ENCODE measurements around the gene CYP26B1.

Gene CYP26B1

GRCh38 chr2:72175636-72176035 is 28.0 kb upstream of the CYP26B1 start:
- Histone ChIP-seq H3K27ac (no peak overlapping the region), H3K4me3 (no peak overlapping the region), H3K27me3 (no peaks in the 10 kb centered on the region), H3K9me3 (no peaks in the 10 kb centered on the region), H3K4me1 (no peaks in the 10 kb centered on the region), H3K36me3 (peaks cover 25 to 37% (median 33%) of the 10 kb centered on the region in 3 donors)
- no peak for DNase-seq
- TF ChIP-seq, protein P1, sequence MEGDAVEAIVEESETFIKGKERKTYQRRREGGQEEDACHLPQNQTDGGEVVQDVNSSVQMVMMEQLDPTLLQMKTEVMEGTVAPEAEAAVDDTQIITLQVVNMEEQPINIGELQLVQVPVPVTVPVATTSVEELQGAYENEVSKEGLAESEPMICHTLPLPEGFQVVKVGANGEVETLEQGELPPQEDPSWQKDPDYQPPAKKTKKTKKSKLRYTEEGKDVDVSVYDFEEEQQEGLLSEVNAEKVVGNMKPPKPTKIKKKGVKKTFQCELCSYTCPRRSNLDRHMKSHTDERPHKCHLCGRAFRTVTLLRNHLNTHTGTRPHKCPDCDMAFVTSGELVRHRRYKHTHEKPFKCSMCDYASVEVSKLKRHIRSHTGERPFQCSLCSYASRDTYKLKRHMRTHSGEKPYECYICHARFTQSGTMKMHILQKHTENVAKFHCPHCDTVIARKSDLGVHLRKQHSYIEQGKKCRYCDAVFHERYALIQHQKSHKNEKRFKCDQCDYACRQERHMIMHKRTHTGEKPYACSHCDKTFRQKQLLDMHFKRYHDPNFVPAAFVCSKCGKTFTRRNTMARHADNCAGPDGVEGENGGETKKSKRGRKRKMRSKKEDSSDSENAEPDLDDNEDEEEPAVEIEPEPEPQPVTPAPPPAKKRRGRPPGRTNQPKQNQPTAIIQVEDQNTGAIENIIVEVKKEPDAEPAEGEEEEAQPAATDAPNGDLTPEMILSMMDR (IDR thresholded peaks at IDR 0.05): no peak
- intact Hi-C loops (cut with DNase I; ENCODE audit: low total_unique reads): no loop called here

GRCh38 chr2:72173640-72174321 is 26.1 kb upstream of the CYP26B1 start:
- Histone ChIP-seq H3K9me3 (no peaks in the 10 kb centered on the region), H3K27ac (no peak overlapping the region), H3K36me3 (peaks cover 20 to 29% (median 21%) of the 10 kb centered on the region in 3 donors), H3K4me3 (no peak overlapping the region), H3K4me1 (no peaks in the 10 kb centered on the region), H3K27me3 (no peaks in the 10 kb centered on the region)
- no peak for DNase-seq
- TF ChIP-seq, protein P1 (IDR thresholded peaks at IDR 0.05): no peak
- intact Hi-C loops (cut with DNase I; ENCODE audit: low total_unique reads): no loop called here

DNA sequence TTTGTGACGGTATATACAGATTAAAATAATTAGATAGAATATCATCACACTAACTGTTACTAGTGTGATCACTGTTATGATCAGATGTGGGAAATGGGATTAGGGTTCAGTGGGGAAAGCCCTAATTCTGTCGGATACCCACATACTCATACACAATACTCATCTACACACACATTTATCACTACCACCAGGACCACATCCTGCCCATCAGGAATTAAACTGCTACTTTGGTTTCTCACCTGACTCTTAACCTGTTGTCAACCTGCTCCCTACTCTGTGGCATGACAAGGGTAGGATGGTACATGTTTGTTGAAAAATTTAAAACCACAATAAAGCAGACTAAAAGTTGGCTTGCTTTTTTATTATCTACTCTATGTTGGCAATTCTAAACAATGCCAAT is 24.8 kb upstream of the CYP26B1 start:
- no peak overlapping the region for H3K27ac ChIP-seq
- no peak for DNase-seq
- H3K27me3 ChIP-seq: no peaks in the 10 kb centered on the region
- intact Hi-C loops (cut with DNase I; ENCODE audit: low total_unique reads): no loop called here
- TF ChIP-seq, protein P1 (IDR thresholded peaks at IDR 0.05): no peak
- H3K4me3 ChIP-seq: no peak overlapping the region
- H3K4me1 ChIP-seq: no peaks in the 10 kb centered on the region
- no peaks in the 10 kb centered on the region for H3K9me3 ChIP-seq
- peaks cover 7 to 16% (median 12%) of the 10 kb centered on the region in 3 donors for H3K36me3 ChIP-seq

GRCh38 chr2:72166279-72166678 is 18.6 kb upstream of the CYP26B1 start:
- DNase-seq: no peak
- H3K27me3 ChIP-seq: peaks cover 0 to 4% of the 10 kb centered on the region in 2 donors
- TF ChIP-seq, protein P1 (IDR thresholded peaks at IDR 0.05): no peak
- no peak overlapping the region for H3K4me3 ChIP-seq
- no peak overlapping the region for H3K27ac ChIP-seq
- intact Hi-C loops (cut with DNase I; ENCODE audit: low total_unique reads): no loop called here
- no peaks in the 10 kb centered on the region for H3K9me3 ChIP-seq
- no peaks in the 10 kb centered on the region for H3K4me1 ChIP-seq
- H3K36me3 ChIP-seq: no peaks in the 10 kb centered on the region

DNA sequence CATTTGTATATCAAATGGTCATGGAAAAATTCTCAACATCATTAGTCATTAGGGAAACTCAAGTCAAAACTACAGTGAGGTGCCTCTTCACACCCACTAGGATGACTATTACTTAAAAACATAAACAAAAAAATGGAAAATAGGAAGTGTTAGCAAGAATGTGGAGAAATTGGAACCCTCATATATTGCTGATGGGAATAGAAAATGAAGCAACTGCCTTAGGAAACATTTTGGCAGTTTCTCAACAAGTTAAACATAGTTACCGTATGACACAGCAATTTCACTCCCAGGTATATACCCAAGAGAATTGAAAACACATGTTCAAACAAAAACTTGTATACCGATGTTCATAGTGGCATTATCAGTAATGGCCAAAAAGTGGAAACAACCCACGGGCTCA is 18.1 kb upstream of the CYP26B1 start:
- intact Hi-C loops (cut with DNase I; ENCODE audit: low total_unique reads): no loop called here
- Histone ChIP-seq H3K27ac (no peak overlapping the region), H3K27me3 (peaks cover 0 to 4% of the 10 kb centered on the region in 2 donors), H3K4me1 (no peaks in the 10 kb centered on the region), H3K36me3 (no peaks in the 10 kb centered on the region), H3K9me3 (no peaks in the 10 kb centered on the region), H3K4me3 (no peak overlapping the region)
- DNase-seq: no peak
- TF ChIP-seq, protein P1 (IDR thresholded peaks at IDR 0.05): no peak

Measured in tibial artery (tissue), 4 donors.